Measurements from ENCODE around the gene EGFL6. TPM values are rescaled to one million over a fixed set of nuclear protein-coding genes. Genes with fewer than 3 reads are reported as not detected.

The EGFL6 gene
- total RNA-seq, 4 donors from 2014 or later = 0.22 TPM; not detected in 3

DNA sequence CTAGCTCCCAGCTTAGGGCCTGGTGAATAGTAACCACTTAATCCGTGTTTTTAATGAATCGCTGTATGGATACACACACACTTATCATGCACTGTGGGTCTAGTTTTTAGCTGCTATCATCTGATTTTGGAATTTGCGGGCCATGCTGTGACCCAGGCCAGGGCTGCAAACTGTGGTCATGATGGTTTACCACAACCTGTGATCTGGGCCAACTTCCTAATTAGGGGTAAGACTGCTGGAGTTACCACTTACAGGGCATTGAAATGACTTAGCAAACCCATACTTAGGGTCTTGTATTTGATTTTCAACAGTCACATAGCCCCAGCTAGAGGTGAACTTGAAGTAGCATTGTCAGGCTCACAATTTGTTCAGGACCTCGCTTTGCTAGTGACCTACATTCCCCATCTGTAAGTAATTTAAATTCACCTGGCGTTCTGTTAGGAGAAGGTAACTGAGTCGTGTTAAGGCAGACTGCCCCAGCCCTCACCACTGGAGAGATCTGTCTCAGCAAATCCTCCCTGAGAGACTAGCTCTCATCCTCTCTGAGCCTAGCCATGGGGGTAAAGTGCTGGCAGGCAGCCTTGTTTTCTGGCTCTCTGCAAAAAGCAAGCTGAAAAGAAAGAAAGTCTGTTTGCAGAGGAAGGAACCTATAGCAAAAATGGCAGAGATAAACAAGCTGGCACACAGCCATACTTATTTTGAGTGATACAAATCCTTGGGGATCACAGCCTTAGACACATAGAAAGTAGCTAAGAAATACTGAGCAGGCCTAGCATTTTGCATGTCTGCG lies 33.8 kb upstream of the EGFL6 start:
- Histone ChIP-seq H3K4me1 (no peaks in the 10 kb centered on the region), H3K27me3 (no peaks in the 10 kb centered on the region), H3K27ac (no peak overlapping the region), H3K9me3 (no peaks in the 10 kb centered on the region), H3K36me3 (no peaks in the 10 kb centered on the region), H3K4me3 (no peak overlapping the region)
- TF ChIP-seq POLR2AphosphoS5 (IDR thresholded peaks at IDR 0.05) (no peak), EP300 (IDR thresholded peaks at IDR 0.05) (no peak), POLR2A (IDR thresholded peaks at IDR 0.05) (no peak)
- TF ChIP-seq, protein P1, sequence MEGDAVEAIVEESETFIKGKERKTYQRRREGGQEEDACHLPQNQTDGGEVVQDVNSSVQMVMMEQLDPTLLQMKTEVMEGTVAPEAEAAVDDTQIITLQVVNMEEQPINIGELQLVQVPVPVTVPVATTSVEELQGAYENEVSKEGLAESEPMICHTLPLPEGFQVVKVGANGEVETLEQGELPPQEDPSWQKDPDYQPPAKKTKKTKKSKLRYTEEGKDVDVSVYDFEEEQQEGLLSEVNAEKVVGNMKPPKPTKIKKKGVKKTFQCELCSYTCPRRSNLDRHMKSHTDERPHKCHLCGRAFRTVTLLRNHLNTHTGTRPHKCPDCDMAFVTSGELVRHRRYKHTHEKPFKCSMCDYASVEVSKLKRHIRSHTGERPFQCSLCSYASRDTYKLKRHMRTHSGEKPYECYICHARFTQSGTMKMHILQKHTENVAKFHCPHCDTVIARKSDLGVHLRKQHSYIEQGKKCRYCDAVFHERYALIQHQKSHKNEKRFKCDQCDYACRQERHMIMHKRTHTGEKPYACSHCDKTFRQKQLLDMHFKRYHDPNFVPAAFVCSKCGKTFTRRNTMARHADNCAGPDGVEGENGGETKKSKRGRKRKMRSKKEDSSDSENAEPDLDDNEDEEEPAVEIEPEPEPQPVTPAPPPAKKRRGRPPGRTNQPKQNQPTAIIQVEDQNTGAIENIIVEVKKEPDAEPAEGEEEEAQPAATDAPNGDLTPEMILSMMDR (IDR thresholded peaks at IDR 0.05) = no peak
- no peak for ATAC-seq
- WGBS, 2 donors (ENCODE audit: low coverage in 1 of 2) = 77 to 88% methylated on average over 3 to 5 of the region's 7 CpGs

DNA sequence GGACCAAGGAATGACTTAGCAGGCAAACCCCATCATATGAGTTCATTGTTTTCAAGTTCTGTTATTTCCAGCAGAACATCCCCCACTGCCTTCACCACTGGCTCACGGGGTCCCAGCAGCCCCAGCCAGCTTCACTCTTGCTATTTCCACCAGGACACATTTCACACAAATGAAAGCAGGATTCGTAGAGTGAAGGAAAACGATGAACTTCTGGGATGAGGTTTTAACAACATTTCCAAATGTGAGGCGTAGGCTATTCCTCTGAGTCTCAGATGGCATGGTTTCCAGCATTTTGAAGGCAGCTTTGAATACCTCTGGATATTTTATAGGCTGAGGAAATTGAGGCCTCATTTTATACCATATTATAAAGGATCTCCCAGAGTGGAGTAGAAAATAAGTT lies 32.9 kb upstream of the EGFL6 start:
- no peaks in the 10 kb centered on the region for H3K36me3 ChIP-seq
- H3K9me3 ChIP-seq = no peaks in the 10 kb centered on the region
- TF ChIP-seq POLR2A (IDR thresholded peaks at IDR 0.05) (no peak), POLR2AphosphoS5 (IDR thresholded peaks at IDR 0.05) (no peak), EP300 (IDR thresholded peaks at IDR 0.05) (no peak)
- TF ChIP-seq, protein P1 (IDR thresholded peaks at IDR 0.05) = no peak
- 86 to 94% methylated on average over 2 to 3 of the region's 4 CpGs for WGBS, 2 donors (ENCODE audit: low coverage in 1 of 2)
- ATAC-seq = no peak
- no peak overlapping the region for H3K27ac ChIP-seq
- no peaks in the 10 kb centered on the region for H3K4me1 ChIP-seq
- no peaks in the 10 kb centered on the region for H3K27me3 ChIP-seq
- H3K4me3 ChIP-seq = no peak overlapping the region

DNA sequence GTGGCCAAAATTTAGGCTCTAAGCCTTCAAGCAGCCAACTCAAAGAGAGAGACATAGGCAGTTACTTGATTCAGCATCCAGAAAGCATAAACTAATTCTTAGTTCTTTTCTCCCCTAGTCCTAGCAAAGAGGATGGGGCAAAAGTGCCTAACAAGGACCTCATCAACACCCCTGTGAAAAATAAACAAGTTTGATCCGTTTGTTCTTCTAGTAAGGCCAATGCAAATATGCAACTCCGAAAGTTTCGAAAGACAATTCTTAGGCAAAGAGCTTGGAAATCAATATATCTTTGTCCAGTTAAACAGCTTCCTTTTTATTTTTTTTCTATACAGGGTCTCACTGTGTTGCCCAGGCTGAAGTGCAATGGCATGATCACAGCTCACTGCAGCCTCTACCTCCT lies 31.0 kb upstream of the EGFL6 start:
- Histone ChIP-seq H3K4me1 (no peaks in the 10 kb centered on the region), H3K27me3 (no peaks in the 10 kb centered on the region), H3K27ac (no peak overlapping the region), H3K36me3 (no peaks in the 10 kb centered on the region), H3K9me3 (no peaks in the 10 kb centered on the region), H3K4me3 (no peak overlapping the region)
- ATAC-seq = no peak
- TF ChIP-seq POLR2AphosphoS5 (IDR thresholded peaks at IDR 0.05) (no peak), POLR2A (IDR thresholded peaks at IDR 0.05) (no peak), EP300 (IDR thresholded peaks at IDR 0.05) (no peak)
- TF ChIP-seq, protein P1 (IDR thresholded peaks at IDR 0.05) = no peak
- 83 to 93% methylated on average over 3 of the region's 3 CpGs for WGBS, 2 donors (ENCODE audit: low coverage in 1 of 2)

DNA sequence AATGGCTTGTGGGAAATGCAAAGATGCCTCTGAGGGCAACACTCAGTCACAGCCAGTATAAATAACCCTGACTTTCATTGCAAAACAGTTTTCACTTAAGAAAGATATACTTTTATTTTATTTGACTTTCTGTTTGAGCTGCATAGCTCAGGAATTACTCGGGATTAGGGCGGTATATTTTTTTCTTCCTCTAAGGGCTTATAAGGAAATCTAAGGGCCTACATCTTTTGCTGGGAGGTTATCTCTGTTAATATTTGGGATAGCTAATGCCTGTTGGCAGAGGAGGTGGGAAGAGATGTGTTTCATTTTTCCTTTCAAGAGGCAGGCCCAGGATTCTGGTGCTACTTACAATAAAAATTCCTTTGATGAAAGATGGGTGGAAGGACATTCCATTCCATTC lies 28.8 kb upstream of the EGFL6 start:
- Histone ChIP-seq H3K9me3 (no peaks in the 10 kb centered on the region), H3K4me1 (no peaks in the 10 kb centered on the region), H3K36me3 (no peaks in the 10 kb centered on the region), H3K4me3 (no peak overlapping the region), H3K27ac (no peak overlapping the region), H3K27me3 (no peaks in the 10 kb centered on the region)
- no peak for TF ChIP-seq POLR2AphosphoS5 (IDR thresholded peaks at IDR 0.05)
- no peak for TF ChIP-seq EP300 (IDR thresholded peaks at IDR 0.05)
- TF ChIP-seq, protein P1 (IDR thresholded peaks at IDR 0.05) = no peak
- no peak for TF ChIP-seq POLR2A (IDR thresholded peaks at IDR 0.05)
- no peak for ATAC-seq
- 26 to 40% methylated on average over 2 of the region's 2 CpGs for WGBS, 2 donors (ENCODE audit: low coverage in 1 of 2)

DNA sequence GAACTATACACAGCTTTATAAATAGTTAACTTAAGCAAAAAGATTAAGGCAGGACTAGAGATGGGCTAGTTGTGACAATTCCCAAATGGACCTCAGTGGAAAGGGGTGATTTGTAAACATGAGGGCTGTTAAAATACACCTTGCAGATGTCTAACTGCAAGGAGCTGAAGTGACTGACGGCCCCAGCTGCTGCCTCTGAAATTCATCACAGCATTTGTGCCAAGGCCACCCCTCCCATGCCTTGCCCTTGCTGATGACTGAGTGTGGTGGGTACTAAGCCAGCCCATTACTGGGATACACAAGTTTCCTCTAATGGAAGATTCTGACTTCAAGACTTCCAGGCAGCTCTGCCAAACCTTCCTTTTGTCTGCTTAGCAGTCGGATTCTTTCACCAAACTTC lies 23.7 kb upstream of the EGFL6 start:
- no peak for ATAC-seq
- no peak overlapping the region for H3K4me3 ChIP-seq
- no peaks in the 10 kb centered on the region for H3K27me3 ChIP-seq
- H3K27ac ChIP-seq = no peak overlapping the region
- no peaks in the 10 kb centered on the region for H3K9me3 ChIP-seq
- H3K36me3 ChIP-seq = no peaks in the 10 kb centered on the region
- no peaks in the 10 kb centered on the region for H3K4me1 ChIP-seq
- 50% methylated on average over 1 of the region's 2 CpGs; no CpG with 5 or more reads in 1 of the 2 donors for WGBS, 2 donors (ENCODE audit: low coverage in 1 of 2)
- TF ChIP-seq, protein P1 (IDR thresholded peaks at IDR 0.05) = no peak
- TF ChIP-seq POLR2AphosphoS5 (IDR thresholded peaks at IDR 0.05) = no peak
- no peak for TF ChIP-seq POLR2A (IDR thresholded peaks at IDR 0.05)
- TF ChIP-seq EP300 (IDR thresholded peaks at IDR 0.05) = no peak

All from gastroesophageal sphincter (tissue), 4 donors.